Liver (tissue), 9 donors: ENCODE measurements around the gene MTRR. TPM values are rescaled to one million over a fixed set of nuclear protein-coding genes. Genes with fewer than 3 reads are reported as not detected.

Source experiments
- DNase-seq: peaks from one replicate; pipeline ENCODE4 v3.0.0-alpha.2; 2017; ENCODE audit warnings: low spot score
- H3K27ac ChIP-seq, 2 donors: one replicate each; pipeline ENCODE4 v1.7.0; 2013; ENCODE audit warnings: inconsistent platforms in 2 of 2, low read length in 2 of 2, control low read depth in 1 of 2, low read depth in 1 of 2, mild to moderate bottlenecking in 1 of 2
- H3K27me3 ChIP-seq, 4 donors: one replicate each; pipeline versions ENCODE4 v1.6.1 to v1.7.0; 2013; ENCODE audit warnings: low read length in 3 of 4, inconsistent platforms in 1 of 4, mild to moderate bottlenecking in 1 of 4, moderate library complexity in 1 of 4; ENCODE audit not compliant: control insufficient read depth in 4 of 4, insufficient read depth in 4 of 4
- H3K36me3 ChIP-seq, 4 donors: one replicate each; pipeline versions ENCODE4 v1.6.1 to v1.7.0; 2013; ENCODE audit warnings: low read length in 3 of 4, mild to moderate bottlenecking in 3 of 4, low read depth in 1 of 4, moderate library complexity in 1 of 4; ENCODE audit not compliant: control insufficient read depth in 4 of 4, insufficient read depth in 3 of 4
- H3K4me1 ChIP-seq, 4 donors: one replicate each; pipeline versions ENCODE4 v1.6.1 to v1.7.0; 2013; ENCODE audit warnings: low read length in 3 of 4, mild to moderate bottlenecking in 3 of 4, moderate library complexity in 1 of 4; ENCODE audit not compliant: control insufficient read depth in 4 of 4, insufficient read depth in 4 of 4
- H3K4me3 ChIP-seq, 3 donors: one replicate each; pipeline versions ENCODE4 v1.6.1 to v1.7.0; 2013; ENCODE audit warnings: low read length in 3 of 3, control low read depth in 1 of 3, low read depth in 1 of 3, mild to moderate bottlenecking in 1 of 3
- H3K9ac ChIP-seq, 2 donors: one replicate each; pipeline ENCODE4 v1.7.0; 2013; ENCODE audit warnings: low read length in 2 of 2, mild to moderate bottlenecking in 2 of 2, moderate library complexity in 2 of 2, control low read depth in 1 of 2, low read depth in 1 of 2
- H3K9me3 ChIP-seq, 4 donors: one replicate each; pipeline versions ENCODE4 v1.6.1 to v1.7.0; 2013; ENCODE audit warnings: low read length in 3 of 4; ENCODE audit not compliant: control insufficient read depth in 4 of 4
- ATF3 ChIP-seq: IDR thresholded peaks from 2 replicates; pipeline ENCODE4 v1.6.1; 2016; ENCODE audit warnings: antibody characterized with exemption
- EGR1 ChIP-seq, 2 donors: IDR thresholded peaks; 2 replicates each; pipeline ENCODE4 v1.6.1; 2016 to 2018; ENCODE audit warnings: antibody characterized with exemption in 2 of 2, low read depth in 2 of 2
- FOXA1 ChIP-seq: IDR thresholded peaks from 2 replicates; pipeline ENCODE4 v1.6.1; 2016; ENCODE audit warnings: antibody characterized with exemption
- FOXA2 ChIP-seq: IDR thresholded peaks from 2 replicates; pipeline ENCODE4 v1.6.1; 2016; ENCODE audit warnings: antibody characterized with exemption
- GABPA ChIP-seq, 2 donors: IDR thresholded peaks in 1 of 2; conservative IDR thresholded peaks in 1 of 2; 2 replicates each; pipeline ENCODE4 v1.6.1; 2016; ENCODE audit warnings: antibody characterized with exemption in 2 of 2, mild to moderate bottlenecking in 1 of 2, moderate library complexity in 1 of 2
- HNF4A ChIP-seq, 2 donors: conservative IDR thresholded peaks; 2 replicates each; pipeline ENCODE4 v1.6.1; 2016; ENCODE audit warnings: antibody characterized with exemption in 2 of 2, mild to moderate bottlenecking in 2 of 2
- HNF4G ChIP-seq: IDR thresholded peaks from 2 replicates; pipeline ENCODE4 v1.6.1; 2016; ENCODE audit warnings: antibody characterized with exemption
- JUND ChIP-seq, 2 donors: IDR thresholded peaks; 2 replicates each; pipeline ENCODE4 v1.6.1; 2016; ENCODE audit warnings: antibody characterized with exemption in 2 of 2
- NR2F2 ChIP-seq: IDR thresholded peaks from 2 replicates; pipeline ENCODE4 v1.6.1; 2016; ENCODE audit warnings: antibody characterized with exemption
- RAD21 ChIP-seq, 2 donors: IDR thresholded peaks; 2 replicates each; pipeline ENCODE4 v1.6.1; 2016; ENCODE audit warnings: antibody characterized with exemption in 2 of 2, mild to moderate bottlenecking in 2 of 2
- RXRA ChIP-seq, 2 donors: IDR thresholded peaks; 2 replicates each; pipeline ENCODE4 v1.6.1; 2017 to 2018; ENCODE audit warnings: antibody characterized with exemption in 2 of 2, mild to moderate bottlenecking in 1 of 2
- SP1 ChIP-seq: IDR thresholded peaks from 2 replicates; pipeline ENCODE4 v1.6.1; 2018; ENCODE audit warnings: antibody characterized with exemption, mild to moderate bottlenecking
- TAF1 ChIP-seq: conservative IDR thresholded peaks from 2 replicates; pipeline ENCODE4 v1.6.1; 2016; ENCODE audit warnings: antibody characterized with exemption, mild to moderate bottlenecking
- YY1 ChIP-seq: IDR thresholded peaks from 2 replicates; pipeline ENCODE4 v1.6.1; 2016; ENCODE audit warnings: antibody characterized with exemption, mild to moderate bottlenecking
- WGBS: extraction: QIAGEN DNeasy Blood & Tissue Kit; methylation state at CpG from one replicate; pipeline ENCODE4 v1.1.7; 2013; 5-methylcytosine and 5-hydroxymethylcytosine counted together
- polyA plus RNA-seq, 2 donors: library from polyadenylated mRNA; stranded (reverse) in 1 of 2; unstranded in 1 of 2; fragments of 200-250 nt in 1 of 2; fragments of >200 nt in 1 of 2; fragmentation: Nextera tagmentation in 1 of 2; extraction: Ambion mirVana in 1 of 2; gene quantifications; one replicate each; pipeline versions ENCODE4 v1.2.1 to v1.2.3, GENCODE V29; 2013 to 2015
- total RNA-seq, 2 donors: library from RNA; depleted of rRNA; stranded (reverse); fragments of >200 nt; gene quantifications; one replicate each; pipeline ENCODE4 v1.2.3, GENCODE V29; 2014
- TF ChIP-seq, protein P1 (sequence below): fragments of 150-350 bp; IDR thresholded peaks from 2 replicates; pipeline ENCODE4 v1.5.1; 2017; ENCODE audit warnings: improper control_type of control experiment, low read depth, low read length; ENCODE audit not compliant: missing input control
- TF ChIP-seq, protein P2 (sequence below): IDR thresholded peaks from 2 replicates; pipeline ENCODE4 v1.6.1; 2016; ENCODE audit warnings: antibody characterized with exemption
- TF ChIP-seq, protein P3 (sequence below): IDR thresholded peaks from 2 replicates; pipeline ENCODE4 v1.6.1; 2016; ENCODE audit warnings: antibody characterized with exemption
- TF ChIP-seq, protein P4 (sequence below): IDR thresholded peaks from 2 replicates; pipeline ENCODE4 v1.6.1; 2016; ENCODE audit warnings: antibody characterized with exemption, mild to moderate bottlenecking
- donor health status: healthy.
- donor health status: healthy.
- donor health status: healthy.
- donor health status: healthy.
- donor health status: healthy.

The MTRR gene
- total and polyA plus RNA-seq, 4 donors, result 16.2 to 49.7 (median 18.0) TPM

GRCh38 chr5:7882926-7883325 lies 14.0 kb downstream of the MTRR start:
- DNase-seq, result no peak
- Histone ChIP-seq H3K4me1 (peaks cover 5 to 15% (median 10%) of the 10 kb centered on the region in 4 donors), H3K27me3 (no peaks in the 10 kb centered on the region), H3K36me3 (peaks cover 14 to 49% (median 41%) of the 10 kb centered on the region in 4 donors), H3K27ac (no peak overlapping the region), H3K4me3 (no peak overlapping the region), H3K9ac (no peak overlapping the region), H3K9me3 (peaks cover 0 to 4% (median 0%) of the 10 kb centered on the region in 4 donors)
- 85% methylated on average over 4 of the region's 4 CpGs for WGBS
- TF ChIP-seq FOXA1, result no peak
- TF ChIP-seq, protein P1, sequence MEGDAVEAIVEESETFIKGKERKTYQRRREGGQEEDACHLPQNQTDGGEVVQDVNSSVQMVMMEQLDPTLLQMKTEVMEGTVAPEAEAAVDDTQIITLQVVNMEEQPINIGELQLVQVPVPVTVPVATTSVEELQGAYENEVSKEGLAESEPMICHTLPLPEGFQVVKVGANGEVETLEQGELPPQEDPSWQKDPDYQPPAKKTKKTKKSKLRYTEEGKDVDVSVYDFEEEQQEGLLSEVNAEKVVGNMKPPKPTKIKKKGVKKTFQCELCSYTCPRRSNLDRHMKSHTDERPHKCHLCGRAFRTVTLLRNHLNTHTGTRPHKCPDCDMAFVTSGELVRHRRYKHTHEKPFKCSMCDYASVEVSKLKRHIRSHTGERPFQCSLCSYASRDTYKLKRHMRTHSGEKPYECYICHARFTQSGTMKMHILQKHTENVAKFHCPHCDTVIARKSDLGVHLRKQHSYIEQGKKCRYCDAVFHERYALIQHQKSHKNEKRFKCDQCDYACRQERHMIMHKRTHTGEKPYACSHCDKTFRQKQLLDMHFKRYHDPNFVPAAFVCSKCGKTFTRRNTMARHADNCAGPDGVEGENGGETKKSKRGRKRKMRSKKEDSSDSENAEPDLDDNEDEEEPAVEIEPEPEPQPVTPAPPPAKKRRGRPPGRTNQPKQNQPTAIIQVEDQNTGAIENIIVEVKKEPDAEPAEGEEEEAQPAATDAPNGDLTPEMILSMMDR, result no peak
- no peak for TF ChIP-seq SP1
- no peak for TF ChIP-seq FOXA2
- no peak for TF ChIP-seq HNF4A (conservative IDR thresholded peaks at IDR 0.05)
- TF ChIP-seq JUND (IDR thresholded peaks at IDR 0.05), result no peak
- TF ChIP-seq, protein P2, sequence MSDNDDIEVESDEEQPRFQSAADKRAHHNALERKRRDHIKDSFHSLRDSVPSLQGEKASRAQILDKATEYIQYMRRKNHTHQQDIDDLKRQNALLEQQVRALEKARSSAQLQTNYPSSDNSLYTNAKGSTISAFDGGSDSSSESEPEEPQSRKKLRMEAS, result no peak
- no peak for TF ChIP-seq NR2F2
- no peak for TF ChIP-seq EGR1 (IDR thresholded peaks at IDR 0.05; ENCODE audit: low read depth in 2 of 2)
- no peak for TF ChIP-seq GABPA (IDR thresholded peaks at IDR 0.05 in 1 of 2, conservative IDR thresholded peaks at IDR 0.05 in 1 of 2)
- TF ChIP-seq TAF1, result no peak
- TF ChIP-seq RXRA (IDR thresholded peaks at IDR 0.05), result no peak
- no peak for TF ChIP-seq HNF4G
- TF ChIP-seq, protein P3, sequence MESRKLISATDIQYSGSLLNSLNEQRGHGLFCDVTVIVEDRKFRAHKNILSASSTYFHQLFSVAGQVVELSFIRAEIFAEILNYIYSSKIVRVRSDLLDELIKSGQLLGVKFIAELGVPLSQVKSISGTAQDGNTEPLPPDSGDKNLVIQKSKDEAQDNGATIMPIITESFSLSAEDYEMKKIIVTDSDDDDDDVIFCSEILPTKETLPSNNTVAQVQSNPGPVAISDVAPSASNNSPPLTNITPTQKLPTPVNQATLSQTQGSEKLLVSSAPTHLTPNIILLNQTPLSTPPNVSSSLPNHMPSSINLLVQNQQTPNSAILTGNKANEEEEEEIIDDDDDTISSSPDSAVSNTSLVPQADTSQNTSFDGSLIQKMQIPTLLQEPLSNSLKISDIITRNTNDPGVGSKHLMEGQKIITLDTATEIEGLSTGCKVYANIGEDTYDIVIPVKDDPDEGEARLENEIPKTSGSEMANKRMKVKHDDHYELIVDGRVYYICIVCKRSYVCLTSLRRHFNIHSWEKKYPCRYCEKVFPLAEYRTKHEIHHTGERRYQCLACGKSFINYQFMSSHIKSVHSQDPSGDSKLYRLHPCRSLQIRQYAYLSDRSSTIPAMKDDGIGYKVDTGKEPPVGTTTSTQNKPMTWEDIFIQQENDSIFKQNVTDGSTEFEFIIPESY, result no peak
- no peak for TF ChIP-seq YY1
- TF ChIP-seq ATF3, result no peak
- TF ChIP-seq, protein P4, sequence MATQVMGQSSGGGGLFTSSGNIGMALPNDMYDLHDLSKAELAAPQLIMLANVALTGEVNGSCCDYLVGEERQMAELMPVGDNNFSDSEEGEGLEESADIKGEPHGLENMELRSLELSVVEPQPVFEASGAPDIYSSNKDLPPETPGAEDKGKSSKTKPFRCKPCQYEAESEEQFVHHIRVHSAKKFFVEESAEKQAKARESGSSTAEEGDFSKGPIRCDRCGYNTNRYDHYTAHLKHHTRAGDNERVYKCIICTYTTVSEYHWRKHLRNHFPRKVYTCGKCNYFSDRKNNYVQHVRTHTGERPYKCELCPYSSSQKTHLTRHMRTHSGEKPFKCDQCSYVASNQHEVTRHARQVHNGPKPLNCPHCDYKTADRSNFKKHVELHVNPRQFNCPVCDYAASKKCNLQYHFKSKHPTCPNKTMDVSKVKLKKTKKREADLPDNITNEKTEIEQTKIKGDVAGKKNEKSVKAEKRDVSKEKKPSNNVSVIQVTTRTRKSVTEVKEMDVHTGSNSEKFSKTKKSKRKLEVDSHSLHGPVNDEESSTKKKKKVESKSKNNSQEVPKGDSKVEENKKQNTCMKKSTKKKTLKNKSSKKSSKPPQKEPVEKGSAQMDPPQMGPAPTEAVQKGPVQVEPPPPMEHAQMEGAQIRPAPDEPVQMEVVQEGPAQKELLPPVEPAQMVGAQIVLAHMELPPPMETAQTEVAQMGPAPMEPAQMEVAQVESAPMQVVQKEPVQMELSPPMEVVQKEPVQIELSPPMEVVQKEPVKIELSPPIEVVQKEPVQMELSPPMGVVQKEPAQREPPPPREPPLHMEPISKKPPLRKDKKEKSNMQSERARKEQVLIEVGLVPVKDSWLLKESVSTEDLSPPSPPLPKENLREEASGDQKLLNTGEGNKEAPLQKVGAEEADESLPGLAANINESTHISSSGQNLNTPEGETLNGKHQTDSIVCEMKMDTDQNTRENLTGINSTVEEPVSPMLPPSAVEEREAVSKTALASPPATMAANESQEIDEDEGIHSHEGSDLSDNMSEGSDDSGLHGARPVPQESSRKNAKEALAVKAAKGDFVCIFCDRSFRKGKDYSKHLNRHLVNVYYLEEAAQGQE, result no peak
- no peak for TF ChIP-seq RAD21 (IDR thresholded peaks at IDR 0.05)
